Astrocyte of the cerebellum (primary cell): ENCODE data around the gene CRTC2.
"Not testable (repeated sequence)": the region's sequence is repeated elsewhere in the genome, so short reads cannot be mapped to it uniquely, and the experiment has no call there.

ENCODE experiments used
- DNase-seq: peaks from one replicate; pipeline ENCODE4 v3.0.0-alpha.2; 2011; ENCODE audit warnings: low read depth
- H3K4me3 ChIP-seq: 2 replicates; pipeline ENCODE4 v1.5.1; 2011; ENCODE audit warnings: mild to moderate bottlenecking, low read depth, low read length, moderate library complexity
- CTCF ChIP-seq: IDR thresholded peaks from 2 replicates; pipeline ENCODE4 v1.5.1; 2012; ENCODE audit warnings: low read length, low read depth, moderate library complexity, mild to moderate bottlenecking; ENCODE audit errors: missing control alignments
- in situ Hi-C: cut with HindIII; loops from 2 replicates; pipeline ENCODE4 v1.10.0; 2017; ENCODE audit warnings: low sequenced_read_pairs

The CRTC2 gene

DNA sequence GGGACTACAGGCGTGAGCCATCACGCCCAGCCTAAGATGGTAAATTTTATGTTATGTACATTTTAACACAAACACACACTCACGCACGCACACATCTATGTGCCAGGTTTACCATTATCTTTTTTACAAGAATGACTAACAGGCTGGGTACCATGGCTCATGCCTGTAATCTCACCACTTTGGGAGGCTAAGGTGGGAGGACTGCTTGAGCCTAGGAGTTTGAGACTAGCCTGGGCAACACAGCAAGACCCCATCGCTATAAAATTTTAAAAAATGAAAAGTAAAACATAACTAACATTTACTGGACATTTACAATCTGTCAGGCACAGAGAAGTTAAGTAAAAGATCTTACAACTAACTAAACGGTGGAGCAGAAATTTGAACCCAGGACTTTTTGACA is 50.3 kb downstream of the CRTC2 start:
- in situ Hi-C loops = loop anchor here (25.0 kb wide), 1 partner anchor 96 kb away; no protein-coding TSS in a partner anchor
- H3K4me3 ChIP-seq = no peak overlapping the region
- no peak for TF ChIP-seq CTCF
- DNase-seq = no peak

GRCh38 chr1:153907134-153907533 is 51.3 kb downstream of the CRTC2 start:
- no peak for TF ChIP-seq CTCF
- no peak overlapping the region for H3K4me3 ChIP-seq
- DNase-seq = no peak
- in situ Hi-C loops = loop anchor here (25.0 kb wide), 1 partner anchor 95 kb away; no protein-coding TSS in a partner anchor

GRCh38 chr1:153906396-153906795 is 52.0 kb downstream of the CRTC2 start:
- TF ChIP-seq CTCF = no peak
- in situ Hi-C loops = loop anchor here (25.0 kb wide), 1 partner anchor 94 kb away; no protein-coding TSS in a partner anchor
- no peak for DNase-seq
- no peak overlapping the region for H3K4me3 ChIP-seq

DNA sequence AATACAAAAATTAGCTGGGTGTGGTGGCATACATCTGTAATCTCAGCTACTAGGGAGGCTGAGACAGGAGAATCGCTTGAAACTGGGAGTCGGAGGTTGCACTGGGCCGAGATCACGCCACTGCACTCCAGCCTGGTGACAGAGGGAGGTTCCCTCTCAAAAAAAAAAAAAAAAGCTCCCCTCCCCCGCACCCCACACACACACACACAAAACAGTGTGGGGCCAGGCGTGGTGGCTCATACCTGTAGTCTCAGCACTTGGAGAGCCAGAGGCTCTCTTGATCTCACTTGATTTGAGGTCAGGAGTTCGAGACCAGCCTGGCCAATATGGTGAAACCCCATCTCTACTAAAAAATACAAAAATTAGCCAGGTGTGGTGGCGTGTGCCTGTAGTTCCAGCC is 52.5 kb downstream of the CRTC2 start:
- not testable (repeated sequence) for H3K4me3 ChIP-seq, DNase-seq
- in situ Hi-C loops = loop anchor here (25.0 kb wide), 1 partner anchor 94 kb away; no protein-coding TSS in a partner anchor

- in situ Hi-C loops = loop anchor here (25.0 kb wide), 1 partner anchor 92 kb away; no protein-coding TSS in a partner anchor
- TF ChIP-seq CTCF = no peak
- no peak for DNase-seq
- H3K4me3 ChIP-seq = no peak overlapping the region
Measured at GRCh38 chr1:153903841-153904455, 54.5 kb downstream of the CRTC2 start.

DNA sequence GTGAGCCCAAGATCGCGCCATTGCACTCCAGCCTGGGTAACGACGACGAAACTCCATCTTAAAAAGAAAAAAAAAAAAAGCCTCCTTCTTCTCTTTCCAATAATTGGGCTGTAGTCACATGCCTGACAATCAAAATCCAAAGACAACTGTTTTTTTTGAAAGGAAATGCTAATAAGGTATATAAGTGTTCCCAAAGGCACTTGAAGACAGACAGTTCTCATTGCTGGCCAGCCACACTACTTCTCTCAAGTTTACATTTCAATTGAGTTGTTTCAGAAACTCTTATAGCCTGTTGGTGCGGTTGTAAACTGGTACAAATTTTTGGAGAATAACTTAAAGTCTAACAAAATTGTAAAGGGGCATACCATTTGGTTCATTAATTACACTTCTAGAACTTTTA is 58.9 kb downstream of the CRTC2 start:
- TF ChIP-seq CTCF = no peak
- H3K4me3 ChIP-seq = no peak overlapping the region
- in situ Hi-C loops = no loop called here
- DNase-seq = no peak
